GM18519 (cell line): ENCODE data around the gene ACP1.

Source experiments
- ATAC-seq: cut with Tn5 transposase; IDR thresholded peaks from one replicate; pipeline ENCODE4 v1.9.1; 2021; ENCODE audit warnings: mild to moderate bottlenecking, moderate library complexity; ENCODE audit not compliant: unreplicated experiment, low FRiP score

The ACP1 gene

GRCh38 chr2:254241-254640, 10.5 kb upstream of the ACP1 start:
- ATAC-seq = no peak

GRCh38 chr2:255195-255594, 9.6 kb upstream of the ACP1 start:
- no peak for ATAC-seq

GRCh38 chr2:256094-256493, 8.7 kb upstream of the ACP1 start:
- ATAC-seq = no peak

- ATAC-seq = no peak
These were observed 7.3 kb upstream of the ACP1 start for GRCh38 chr2:257429-257828.

GRCh38 chr2:257842-258241, 6.9 kb upstream of the ACP1 start:
- no peak for ATAC-seq

- no peak for ATAC-seq
These were observed 5.8 kb upstream of the ACP1 start for GRCh38 chr2:258933-259332.

GRCh38 chr2:259789-260331, 4.9 kb upstream of the ACP1 start:
- no peak for ATAC-seq

GRCh38 chr2:260507-261161, 4.1 kb upstream of the ACP1 start:
- no peak for ATAC-seq

GRCh38 chr2:262117-262516, 2.6 kb upstream of the ACP1 start:
- no peak for ATAC-seq

- no peak for ATAC-seq
These were observed 1.6 kb upstream of the ACP1 start for GRCh38 chr2:263022-263738.

- no peak for ATAC-seq
These were observed 814 bp upstream of the ACP1 start, which contains the start of gene SH3YL1 for GRCh38 chr2:263774-264492. SH3YL1 (minus strand) TSS chr2:264032; CDS start chr2:263984, 48 bp downstream.

GRCh38 chr2:268323-268722, 3.6 kb downstream of the ACP1 start:
- ATAC-seq = no peak

- ATAC-seq = no peak
These were observed 4.7 kb downstream of the ACP1 start for GRCh38 chr2:269356-270030.

- ATAC-seq = no peak
These were observed 6.1 kb downstream of the ACP1 start for GRCh38 chr2:270861-271260.

- no peak for ATAC-seq
These were observed 7.2 kb downstream of the ACP1 start for GRCh38 chr2:271917-272316.

- ATAC-seq = no peak
These were observed 8.6 kb downstream of the ACP1 start for GRCh38 chr2:273333-273732.

GRCh38 chr2:274503-274902, 9.8 kb downstream of the ACP1 start:
- no peak for ATAC-seq

- peak; percentile 97 for ATAC-seq
These were observed 10.7 kb downstream of the ACP1 start for GRCh38 chr2:275466-275865.

GRCh38 chr2:278312-278926, 13.7 kb downstream of the ACP1 start:
- no peak for ATAC-seq

GRCh38 chr2:278927-279320, 14.2 kb downstream of the ACP1 start:
- ATAC-seq = no peak
